HepG2 (cell line): ENCODE results near the gene MBLAC1. TPM values are rescaled to one million over a fixed set of nuclear protein-coding genes. Genes with fewer than 3 reads are reported as not detected.

ENCODE experiments used
- DNMT3B ChIP-seq: conservative IDR thresholded peaks from 2 replicates; pipeline ENCODE4 v1.6.1; 2016; ENCODE audit warnings: missing biosample characterization, control low read depth
- EEA1 ChIP-seq: sonication (generic); formaldehyde crosslinking; IDR thresholded peaks from 2 replicates; pipeline ENCODE4 v1.5.1; 2020; ENCODE audit warnings: mild to moderate bottlenecking, missing genetic modification reagents, borderline replicate concordance
- EZH2 ChIP-seq: conservative IDR thresholded peaks from 2 replicates; pipeline ENCODE4 v1.6.1; 2012; ENCODE audit warnings: mild to moderate bottlenecking, low read depth, low read length, moderate library complexity
- FOXK2 ChIP-seq: fragments of 450-650 bp; IDR thresholded peaks from 2 replicates; pipeline ENCODE4 v1.6.1; 2016
- GLI4 ChIP-seq: sonication (generic); formaldehyde crosslinking; IDR thresholded peaks from 2 replicates; pipeline ENCODE4 v1.5.1; 2020; ENCODE audit warnings: missing genetic modification reagents, mild to moderate bottlenecking, moderate library complexity, borderline replicate concordance
- GPN1 ChIP-seq: sonication (generic); formaldehyde crosslinking; IDR thresholded peaks from 2 replicates; pipeline ENCODE4 v1.5.1; 2020; ENCODE audit warnings: missing genetic modification reagents, borderline replicate concordance
- HCFC1 ChIP-seq: fragments of 150-350 bp; IDR thresholded peaks from 2 replicates; pipeline ENCODE4 v1.6.1; 2014; ENCODE audit warnings: low read depth, low read length
- IRF2 ChIP-seq: IDR thresholded peaks from 2 replicates; pipeline ENCODE4 v1.6.1; 2018; ENCODE audit warnings: missing genetic modification reagents, missing compliant biosample characterization
- KDM5A ChIP-seq: fragments of 200-600 bp; sonication (generic); IDR thresholded peaks from 2 replicates; pipeline ENCODE4 v1.7.0; 2018; ENCODE audit warnings: antibody characterized with exemption, mild to moderate bottlenecking, low read length, borderline replicate concordance
- NPAS2 ChIP-seq: sonication (generic); formaldehyde crosslinking; IDR thresholded peaks from 2 replicates; pipeline ENCODE4 v1.8.0; 2022; ENCODE audit warnings: mild to moderate bottlenecking, missing genetic modification reagents, borderline replicate concordance
- NR1H2 ChIP-seq: sonication (generic); formaldehyde crosslinking; IDR thresholded peaks from 2 replicates; pipeline ENCODE4 v1.8.1; 2022; ENCODE audit warnings: low read depth, missing genetic modification reagents, borderline replicate concordance
- SNAPC2 ChIP-seq: sonication (generic); formaldehyde crosslinking; IDR thresholded peaks from 2 replicates; pipeline ENCODE4 v1.8.1; 2022; ENCODE audit warnings: mild to moderate bottlenecking, missing genetic modification reagents
- TAF15 ChIP-seq: fragments of 200-400 bp; formaldehyde crosslinking; IDR thresholded peaks from one replicate; pipeline ENCODE4 v1.6.1; 2018; ENCODE audit warnings: mild to moderate bottlenecking, low read depth, low read length; ENCODE audit not compliant: poor library complexity, severe bottlenecking
- THYN1 ChIP-seq: sonication (generic); formaldehyde crosslinking; IDR thresholded peaks from 2 replicates; pipeline ENCODE4 v1.8.1; 2023; ENCODE audit warnings: low read depth, mild to moderate bottlenecking, moderate library complexity, missing genetic modification reagents, borderline replicate concordance
- YEATS2 ChIP-seq: sonication (generic); formaldehyde crosslinking; IDR thresholded peaks from 2 replicates; pipeline ENCODE4 v1.4.0; 2020; ENCODE audit warnings: missing genetic modification reagents, borderline replicate concordance
- ZKSCAN5 ChIP-seq: sonication (generic); formaldehyde crosslinking; IDR thresholded peaks from 2 replicates; pipeline ENCODE4 v1.5.1; 2020; ENCODE audit warnings: mild to moderate bottlenecking, missing genetic modification reagents
- ZNF17 ChIP-seq: sonication (generic); formaldehyde crosslinking; IDR thresholded peaks from 2 replicates; pipeline ENCODE4 v1.5.0; 2020; ENCODE audit warnings: mild to moderate bottlenecking, missing genetic modification reagents
- ZNF329 ChIP-seq: sonication (generic); formaldehyde crosslinking; IDR thresholded peaks from 2 replicates; pipeline ENCODE4 v1.9.0; 2021; ENCODE audit warnings: low read depth, mild to moderate bottlenecking, missing genetic modification reagents
- ZNF574 ChIP-seq: sonication (generic); formaldehyde crosslinking; IDR thresholded peaks from 2 replicates; pipeline ENCODE4 v1.4.0; 2020; ENCODE audit warnings: missing genetic modification reagents
- ZNF589 ChIP-seq: sonication (generic); formaldehyde crosslinking; conservative IDR thresholded peaks from 2 replicates; pipeline ENCODE4 v1.8.0; 2022; ENCODE audit warnings: mild to moderate bottlenecking, moderate library complexity, missing genetic modification reagents
- ZNF746 ChIP-seq: sonication (generic); formaldehyde crosslinking; IDR thresholded peaks from 2 replicates; pipeline ENCODE4 v1.8.0; 2022; ENCODE audit warnings: mild to moderate bottlenecking, missing genetic modification reagents
- ZNF761 ChIP-seq: sonication (generic); formaldehyde crosslinking; conservative IDR thresholded peaks from 2 replicates; pipeline ENCODE4 v1.4.0; 2020; ENCODE audit warnings: mild to moderate bottlenecking, missing genetic modification reagents
- ZNF776 ChIP-seq: sonication (generic); formaldehyde crosslinking; IDR thresholded peaks from 2 replicates; pipeline ENCODE4 v1.4.0; 2020; ENCODE audit warnings: mild to moderate bottlenecking, missing genetic modification reagents
- polyA plus RNA-seq, 8 experiments: library from polyadenylated mRNA; depleted of rRNA in 3 of 8; stranded (reverse) in 7 of 8; unstranded in 1 of 8; fragments of >200 nt; fragmentation: Illumina TruSeq in 4 of 8; extraction: Trizol in 4 of 8; gene quantifications; 2 replicates each; pipeline versions ENCODE4 v1.2.1 to v1.2.3, GENCODE V29; 2011 to 2016; ENCODE audit warnings: low read depth in 4 of 8, missing spikeins in 1 of 8, mixed read lengths in 1 of 8; ENCODE audit not compliant: insufficient read depth in 1 of 8
- total RNA-seq, 5 experiments: library from RNA; depleted of rRNA; stranded (reverse); fragments of >200 nt; fragmentation: Illumina TruSeq; extraction: Trizol; gene quantifications; 2 replicates each; pipeline ENCODE4 v1.2.3, GENCODE V29; 2016; ENCODE audit warnings: low read depth in 1 of 5
- TF ChIP-seq, protein P1 (sequence below): sonication (generic); formaldehyde crosslinking; IDR thresholded peaks from 2 replicates; pipeline ENCODE4 v1.4.0; 2020; ENCODE audit warnings: low read depth, mild to moderate bottlenecking, missing genetic modification reagents
- TF ChIP-seq, protein P2 (sequence below): sonication (generic); formaldehyde crosslinking; IDR thresholded peaks from 2 replicates; pipeline ENCODE4 v1.5.0; 2020; ENCODE audit warnings: mild to moderate bottlenecking, missing genetic modification reagents

Gene MBLAC1
- total and polyA plus RNA-seq, 2 of the 13 experiments (the other 11 are each of a cell fraction or from before 2014, with no cell fraction given) = 0.79 to 2.1 TPM

GRCh38 chr7:100100420-100101015 is 26.2 kb upstream of the MBLAC1 start (continued):
- TF ChIP-seq SNAPC2 (CRISPR knock-in tag) = 0 out of 2 replicates have a peak, but pooled peaks have one; percentile 17
- peak; percentile 95 for TF ChIP-seq ZNF574 (CRISPR knock-in tag)
- TF ChIP-seq ZNF17 (CRISPR knock-in tag) = no peak
- peak; percentile 43; the same call in 1 of the 2 replicates for TF ChIP-seq HCFC1
- no peak for TF ChIP-seq GPN1 (CRISPR knock-in tag)
- no peak for TF ChIP-seq NR1H2 (CRISPR knock-in tag)
- TF ChIP-seq EZH2 = no peak
- no peak; the same call in 1 of the 2 replicates for TF ChIP-seq ZNF776 (CRISPR knock-in tag)
- TF ChIP-seq ZNF589 (CRISPR knock-in tag) = no peak
- TF ChIP-seq NPAS2 (CRISPR knock-in tag) = no peak
- 0 out of 2 replicates have a peak, but pooled peaks have one; percentile 42 for TF ChIP-seq DNMT3B (CRISPR knock-in tag)
- TF ChIP-seq, protein P1, sequence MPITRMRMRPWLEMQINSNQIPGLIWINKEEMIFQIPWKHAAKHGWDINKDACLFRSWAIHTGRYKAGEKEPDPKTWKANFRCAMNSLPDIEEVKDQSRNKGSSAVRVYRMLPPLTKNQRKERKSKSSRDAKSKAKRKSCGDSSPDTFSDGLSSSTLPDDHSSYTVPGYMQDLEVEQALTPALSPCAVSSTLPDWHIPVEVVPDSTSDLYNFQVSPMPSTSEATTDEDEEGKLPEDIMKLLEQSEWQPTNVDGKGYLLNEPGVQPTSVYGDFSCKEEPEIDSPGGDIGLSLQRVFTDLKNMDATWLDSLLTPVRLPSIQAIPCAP = no peak
- peak; percentile 99 for TF ChIP-seq FOXK2
- TF ChIP-seq ZNF746 = peak; percentile 83; the same call in 1 of the 2 replicates
- peak; percentile 72 for TF ChIP-seq IRF2 (CRISPR knock-in tag)
- no peak for TF ChIP-seq ZKSCAN5 (CRISPR knock-in tag)
- peak; percentile 81 for TF ChIP-seq KDM5A
- TF ChIP-seq, protein P2, sequence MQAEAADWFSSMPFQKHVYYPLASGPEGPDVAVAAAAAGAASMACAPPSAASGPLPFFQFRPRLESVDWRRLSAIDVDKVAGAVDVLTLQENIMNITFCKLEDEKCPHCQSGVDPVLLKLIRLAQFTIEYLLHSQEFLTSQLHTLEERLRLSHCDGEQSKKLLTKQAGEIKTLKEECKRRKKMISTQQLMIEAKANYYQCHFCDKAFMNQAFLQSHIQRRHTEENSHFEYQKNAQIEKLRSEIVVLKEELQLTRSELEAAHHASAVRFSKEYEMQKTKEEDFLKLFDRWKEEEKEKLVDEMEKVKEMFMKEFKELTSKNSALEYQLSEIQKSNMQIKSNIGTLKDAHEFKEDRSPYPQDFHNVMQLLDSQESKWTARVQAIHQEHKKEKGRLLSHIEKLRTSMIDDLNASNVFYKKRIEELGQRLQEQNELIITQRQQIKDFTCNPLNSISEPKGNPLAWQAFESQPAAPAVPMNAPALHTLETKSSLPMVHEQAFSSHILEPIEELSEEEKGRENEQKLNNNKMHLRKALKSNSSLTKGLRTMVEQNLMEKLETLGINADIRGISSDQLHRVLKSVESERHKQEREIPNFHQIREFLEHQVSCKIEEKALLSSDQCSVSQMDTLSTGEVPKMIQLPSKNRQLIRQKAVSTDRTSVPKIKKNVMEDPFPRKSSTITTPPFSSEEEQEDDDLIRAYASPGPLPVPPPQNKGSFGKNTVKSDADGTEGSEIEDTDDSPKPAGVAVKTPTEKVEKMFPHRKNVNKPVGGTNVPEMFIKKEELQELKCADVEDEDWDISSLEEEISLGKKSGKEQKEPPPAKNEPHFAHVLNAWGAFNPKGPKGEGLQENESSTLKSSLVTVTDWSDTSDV = no peak
- no peak for TF ChIP-seq THYN1 (CRISPR knock-in tag)
- no peak for TF ChIP-seq GLI4 (CRISPR knock-in tag)
- no peak for TF ChIP-seq TAF15
- peak; percentile 60; the same call in 1 of the 2 replicates for TF ChIP-seq EEA1 (CRISPR knock-in tag)
- peak; percentile 95 for TF ChIP-seq YEATS2 (CRISPR knock-in tag)
- no peak for TF ChIP-seq ZNF761 (CRISPR knock-in tag)
- TF ChIP-seq ZNF329 = peak; percentile 64; the same call in 1 of the 2 replicates
